COR-L47 (cell line): ENCODE measurements around the gene COL15A1.
"Not testable (repeated sequence)": the region's sequence is repeated elsewhere in the genome, so short reads cannot be mapped to it uniquely, and the experiment has no call there.

Experiments used
- DNase-seq: peaks from one replicate; lab custom pipeline; 2025; lab: John Stamatoyannopoulos, UW

The COL15A1 gene

DNA sequence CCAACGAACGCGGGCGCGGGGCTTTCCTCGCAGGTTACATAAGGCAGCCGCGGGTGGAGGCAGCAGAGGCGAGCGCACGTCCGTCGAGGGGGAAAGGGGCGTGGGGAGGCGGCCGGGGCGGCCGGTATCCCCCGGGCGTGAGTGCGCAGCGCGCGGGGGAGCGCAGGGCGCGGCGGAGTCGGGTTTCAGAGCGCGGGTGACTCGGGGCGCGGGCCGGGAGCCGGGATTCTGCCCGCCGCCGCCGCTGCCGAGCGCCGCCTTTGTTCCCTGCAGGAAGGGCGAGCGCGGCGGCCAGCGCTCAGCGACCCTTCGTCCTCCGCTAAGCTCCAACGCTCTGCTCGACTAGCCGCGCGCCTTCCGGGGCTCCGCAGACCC, at the start of gene COL15A1:
Gene COL15A1, plus strand, starts transcription at position 226 of the 375 bp plus-strand sequence. CDS start 155 bp downstream, outside the sequence.
- peak; percentile 7 for DNase-seq

GRCh38 chr9:98894171-98894570, 49.5 kb upstream of the COL15A1 start:
- no peak for DNase-seq

DNA sequence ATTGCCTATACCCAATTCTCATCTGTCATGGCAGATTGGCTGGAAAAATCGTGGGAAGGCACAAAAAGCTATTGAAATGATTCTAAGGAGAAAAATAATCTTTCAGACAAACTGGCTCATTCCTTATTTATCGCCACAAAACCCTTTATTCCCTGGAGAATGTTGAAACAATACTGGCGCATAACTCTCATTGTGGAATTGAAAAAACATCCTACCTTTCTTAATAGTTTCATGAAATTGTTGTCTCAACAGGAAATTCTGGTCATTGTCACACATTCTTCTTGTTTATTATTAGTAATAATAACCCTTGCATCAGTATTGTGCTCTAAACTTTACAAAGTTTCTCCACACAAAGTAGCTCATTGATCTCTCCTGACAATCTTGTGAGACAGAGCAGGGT, 48.9 kb upstream of the COL15A1 start:
- DNase-seq: no peak

- no peak for DNase-seq
These were observed 47.1 kb upstream of the COL15A1 start for GRCh38 chr9:98896632-98897031.

- DNase-seq: no peak
These were observed 46.0 kb upstream of the COL15A1 start for GRCh38 chr9:98897745-98898144.

DNA sequence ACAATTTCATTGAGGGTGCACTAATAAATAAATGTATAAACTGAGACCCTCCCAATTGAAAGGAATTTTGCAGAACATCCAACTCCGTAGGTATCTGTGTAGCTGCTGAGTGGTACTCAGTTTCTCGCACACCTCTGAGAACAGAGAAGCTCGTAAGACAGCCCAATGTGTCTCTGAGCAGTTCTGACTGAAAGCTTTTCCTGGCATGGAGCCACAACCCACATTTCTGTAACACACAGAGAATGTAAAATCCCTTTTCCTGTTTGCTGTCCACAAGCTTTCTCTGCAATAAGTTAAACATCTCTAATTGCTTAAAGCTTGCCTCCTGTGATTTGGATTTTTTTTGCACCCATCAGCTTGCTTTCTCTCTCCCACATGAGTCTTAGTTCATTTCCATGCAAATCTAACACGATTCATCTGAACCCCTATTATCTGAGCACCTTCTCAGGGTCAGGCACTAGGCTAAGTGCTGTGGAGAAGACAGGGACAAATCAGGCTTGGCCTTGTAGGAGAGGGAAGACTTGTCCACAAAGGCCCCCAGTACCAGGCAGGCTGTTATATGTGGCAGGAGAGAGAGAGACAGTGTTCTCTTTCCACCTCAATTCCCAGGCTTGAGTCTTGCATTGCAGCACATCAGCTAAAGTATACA, 44.2 kb upstream of the COL15A1 start:
- peak; percentile 22 for DNase-seq

- DNase-seq: no peak
These were observed 43.5 kb upstream of the COL15A1 start for GRCh38 chr9:98900244-98900643.

DNA sequence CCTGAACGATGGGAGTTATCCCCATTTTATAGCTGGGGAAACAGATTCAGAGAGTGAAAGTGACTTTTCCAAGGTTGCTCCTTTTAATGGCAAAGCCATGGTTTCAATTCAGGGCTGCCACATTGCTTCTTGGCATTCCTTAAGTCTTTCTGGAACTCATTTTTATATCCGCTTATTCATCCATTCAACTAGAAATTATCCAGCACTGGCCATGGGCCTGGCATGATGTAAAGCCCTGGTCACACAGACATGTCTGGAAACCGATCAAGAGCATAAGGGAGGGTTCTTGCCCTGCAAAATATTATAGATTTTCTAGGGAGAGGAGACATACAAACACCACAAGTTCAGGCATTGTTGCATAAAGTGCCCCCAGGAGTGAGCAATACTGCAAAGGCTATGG, 43.0 kb upstream of the COL15A1 start:
- no peak for DNase-seq

- not testable (repeated sequence) for DNase-seq
These were observed 41.9 kb upstream of the COL15A1 start for GRCh38 chr9:98901843-98902242.

DNA sequence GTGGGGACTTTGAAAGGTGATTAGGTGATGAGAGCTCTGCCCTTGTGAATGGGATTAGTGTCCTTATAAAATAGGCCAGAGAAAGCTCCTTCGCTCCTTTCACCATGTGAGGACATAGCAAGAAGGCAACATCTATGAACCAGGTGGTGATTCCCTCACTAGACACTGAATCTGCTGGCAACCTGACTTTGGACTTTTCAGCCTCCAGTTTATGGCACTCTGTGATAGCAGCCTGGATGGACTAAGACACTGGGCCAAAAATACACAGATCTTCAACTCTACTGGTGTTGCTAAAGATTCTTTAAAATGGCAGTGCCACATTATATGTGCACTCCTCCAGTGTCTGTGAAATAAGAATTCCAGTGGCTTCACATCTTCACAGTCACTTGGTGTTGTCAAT, 41.2 kb upstream of the COL15A1 start:
- DNase-seq: no peak

- DNase-seq: no peak
These were observed 40.8 kb upstream of the COL15A1 start for GRCh38 chr9:98902925-98903324.

DNA sequence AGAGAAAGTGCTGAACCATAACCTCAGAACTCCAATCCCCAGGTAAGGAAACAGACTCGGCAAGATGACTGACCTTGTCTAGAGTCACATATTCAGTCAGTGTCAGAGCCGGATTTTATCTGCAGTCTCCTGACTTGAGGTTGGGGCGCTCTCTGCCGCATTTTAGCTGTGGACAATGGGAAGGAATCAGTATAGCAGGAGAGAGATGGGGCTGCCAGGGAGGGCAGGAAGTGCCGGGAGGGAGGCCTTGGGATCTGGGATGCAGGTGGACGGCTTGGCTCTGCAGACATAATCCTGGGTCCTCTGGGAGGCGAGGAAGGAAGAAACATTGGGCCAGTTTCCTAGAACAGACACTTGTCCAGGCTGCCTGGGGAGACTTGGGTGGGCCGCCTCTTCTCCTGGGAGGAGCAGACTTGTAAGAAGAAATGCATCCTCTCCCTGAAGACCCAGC, 39.7 kb upstream of the COL15A1 start:
- DNase-seq: no peak

- no peak for DNase-seq
These were observed 38.7 kb upstream of the COL15A1 start for GRCh38 chr9:98905015-98905414.

DNA sequence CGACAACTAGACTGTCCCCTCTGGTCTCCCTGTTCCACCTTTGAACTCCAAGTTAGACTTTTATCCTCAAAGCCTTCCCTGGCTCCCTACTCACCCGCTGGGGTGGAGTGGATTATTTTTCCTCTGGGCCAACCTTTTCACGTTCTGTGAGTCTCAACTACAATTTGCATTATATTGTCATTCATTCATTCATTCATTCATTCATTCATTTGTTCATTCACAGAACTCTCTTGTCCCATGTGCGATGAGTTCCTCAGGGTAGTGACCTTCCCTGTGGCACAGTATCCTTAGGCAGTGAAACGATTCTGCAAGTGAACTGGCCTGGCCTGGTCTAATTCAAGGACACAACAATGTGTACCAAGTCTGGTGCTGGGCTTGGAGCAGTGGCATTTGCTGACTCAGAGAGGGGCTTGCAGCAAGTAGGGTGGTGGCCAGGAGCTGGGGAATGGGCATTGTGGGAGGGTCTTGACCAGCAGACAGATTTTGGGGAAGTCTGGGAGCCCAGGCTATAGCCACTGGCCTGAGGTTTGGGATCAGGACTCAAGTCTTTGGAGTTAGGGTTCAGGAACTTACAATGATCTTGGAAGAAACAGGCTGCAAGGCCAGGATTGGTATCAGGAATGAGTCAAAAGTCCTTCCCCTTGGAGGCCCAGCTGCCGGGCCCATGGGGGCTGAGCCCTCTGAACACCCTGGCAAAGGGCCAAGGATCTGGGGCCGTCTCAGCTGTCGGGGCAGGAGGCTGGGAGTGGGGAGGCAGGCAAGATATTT, 37.2 kb upstream of the COL15A1 start:
- no peak for DNase-seq

DNA sequence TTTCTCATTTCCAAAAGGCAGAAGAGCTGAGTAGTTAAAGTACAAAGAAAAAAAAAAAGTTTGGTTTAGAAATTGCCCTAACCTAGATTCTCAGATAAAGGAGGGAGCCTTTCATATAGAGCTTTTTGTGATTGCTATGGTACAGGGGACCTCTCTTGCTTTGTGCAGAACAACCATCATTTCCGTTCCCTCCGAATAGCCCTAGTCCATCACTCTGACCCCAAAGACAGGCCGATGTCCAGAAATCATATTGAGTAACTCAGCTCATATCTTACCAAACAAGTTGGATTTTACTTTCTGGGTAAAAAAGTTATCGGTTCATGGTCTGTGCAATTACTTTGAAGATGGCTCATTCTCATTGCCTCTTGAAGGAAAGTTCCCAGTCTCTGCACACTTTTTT, 36.7 kb upstream of the COL15A1 start:
- no peak for DNase-seq

- DNase-seq: no peak
These were observed 34.6 kb upstream of the COL15A1 start for GRCh38 chr9:98908897-98909634.

DNA sequence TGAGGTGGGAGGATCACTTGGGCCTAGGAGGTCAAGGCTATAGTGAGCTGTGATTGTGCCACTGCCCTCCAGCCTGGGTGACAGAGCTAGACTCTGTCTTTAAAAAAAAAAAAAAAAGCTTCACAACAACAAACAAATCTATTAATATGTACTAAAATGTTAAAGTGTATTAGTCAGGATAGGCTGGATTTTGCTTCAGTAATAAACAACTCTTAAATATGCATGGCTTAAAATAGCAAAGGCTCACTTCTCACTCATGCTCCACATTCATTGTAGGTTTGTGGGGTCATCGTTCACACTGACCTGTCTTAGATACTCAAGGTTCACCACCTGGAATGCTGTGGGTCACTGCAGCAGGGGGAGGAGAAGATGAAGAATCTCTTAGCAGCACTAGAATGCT, 33.8 kb upstream of the COL15A1 start:
- no peak for DNase-seq

- DNase-seq: no peak
These were observed 32.7 kb upstream of the COL15A1 start for GRCh38 chr9:98911042-98911441.

DNA sequence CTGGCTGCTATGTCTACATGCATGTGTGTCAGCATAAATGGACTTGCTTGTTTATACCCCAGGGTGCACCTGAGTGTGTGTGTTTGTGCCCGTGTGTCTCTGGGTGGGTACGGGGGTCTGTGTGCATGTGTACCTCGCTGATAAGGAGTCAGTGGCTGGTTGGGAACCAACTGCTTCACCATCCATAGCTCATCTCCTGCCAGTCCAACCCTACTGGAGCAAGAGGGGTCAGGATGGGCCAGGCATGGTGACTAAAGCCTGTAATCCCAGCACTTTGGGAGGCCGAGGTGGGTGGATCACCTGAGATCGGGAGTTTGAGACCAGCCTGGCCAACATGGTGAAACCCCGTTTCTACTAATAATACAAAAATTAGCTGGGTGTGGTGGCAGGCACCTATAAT, 32.0 kb upstream of the COL15A1 start:
- not testable (repeated sequence) for DNase-seq

- DNase-seq: no peak
These were observed 31.3 kb upstream of the COL15A1 start for GRCh38 chr9:98912450-98912849.

- no peak for DNase-seq
These were observed 30.7 kb upstream of the COL15A1 start for GRCh38 chr9:98913044-98913443.

DNA sequence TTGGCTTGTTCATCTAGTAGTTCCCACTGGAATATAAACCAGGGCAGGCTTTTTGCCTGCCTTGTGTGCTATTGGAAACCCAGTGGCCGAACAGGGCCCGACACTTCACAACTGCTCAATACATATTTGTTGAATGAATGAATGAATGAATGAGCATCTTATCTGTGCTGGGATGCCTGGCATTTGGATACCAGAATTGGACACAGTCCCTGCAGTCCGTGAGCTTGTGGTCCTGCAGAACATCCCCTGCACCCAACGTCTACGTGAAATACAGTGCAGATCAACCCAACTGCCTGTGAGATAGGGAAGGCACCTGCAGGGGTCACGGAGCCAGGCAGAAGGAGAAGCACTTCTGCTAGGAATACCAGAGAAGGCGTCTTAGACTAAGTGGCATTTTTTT, 30.0 kb upstream of the COL15A1 start:
- DNase-seq: no peak

DNA sequence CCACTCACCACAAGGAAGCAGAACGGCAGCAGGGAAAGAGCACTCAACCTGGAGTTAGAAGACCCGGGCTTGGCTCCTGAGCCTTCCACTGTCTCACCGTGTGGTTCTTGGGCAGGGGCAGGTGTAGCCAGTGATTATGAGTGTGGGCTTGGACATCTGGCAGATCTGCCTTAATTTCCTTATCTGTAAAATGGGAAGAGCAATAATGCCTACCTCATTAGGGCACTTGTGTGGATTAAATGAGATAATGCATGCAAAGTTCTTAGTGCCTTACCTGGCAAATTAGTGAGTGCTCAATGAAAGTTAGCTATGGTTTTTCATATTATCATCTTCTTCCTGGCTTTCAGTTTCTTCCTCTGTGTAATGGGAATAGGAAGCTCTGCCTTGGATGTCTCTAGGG, 28.1 kb upstream of the COL15A1 start:
- no peak for DNase-seq
